OCI-LY1 (cell line): ENCODE measurements around the gene PRXL2B.

Experiments
- H2AFZ ChIP-seq: fragments of 200-600 bp; sonication (generic), shearing (Covaris generic); 2 replicates; pipeline ENCODE4 v1.6.0; 2014; ENCODE audit warnings: antibody characterized with exemption, mild to moderate bottlenecking, low read length
- H3F3A ChIP-seq: fragments of 200-600 bp; sonication (generic), shearing (Covaris generic); 2 replicates; pipeline ENCODE4 v1.6.0; 2014; ENCODE audit warnings: mild to moderate bottlenecking, antibody characterized with exemption, low read length, moderate library complexity; ENCODE audit not compliant: insufficient read depth
- H3K27ac ChIP-seq: fragments of 200-600 bp; sonication (generic); 2 replicates; pipeline ENCODE4 v1.5.1; 2014; ENCODE audit warnings: low read length, mixed run types, mild to moderate bottlenecking, low read depth; ENCODE audit not compliant: poor library complexity, severe bottlenecking
- H3K27me3 ChIP-seq: fragments of 200-600 bp; sonication (generic); 2 replicates; pipeline ENCODE4 v1.6.0; 2014; ENCODE audit warnings: antibody characterized with exemption, mild to moderate bottlenecking, low read length, moderate library complexity; ENCODE audit not compliant: insufficient read depth
- H3K36me3 ChIP-seq: fragments of 200-600 bp; sonication (generic); 2 replicates; pipeline ENCODE4 v1.6.1; 2014; ENCODE audit warnings: mild to moderate bottlenecking, antibody characterized with exemption, low read length, moderate library complexity, mixed read lengths; ENCODE audit not compliant: insufficient read depth
- H3K4me1 ChIP-seq: fragments of 200-600 bp; sonication (generic); 2 replicates; pipeline ENCODE4 v1.5.1; 2014; ENCODE audit warnings: mild to moderate bottlenecking, low read length, moderate library complexity; ENCODE audit not compliant: insufficient read depth, severe bottlenecking
- H3K4me2 ChIP-seq: fragments of 200-600 bp; sonication (generic), shearing (Covaris generic); 2 replicates; pipeline ENCODE4 v1.6.1; 2014; ENCODE audit warnings: low read length
- H3K4me3 ChIP-seq: fragments of 200-600 bp; sonication (generic); 2 replicates; pipeline ENCODE4 v1.5.1; 2014; ENCODE audit warnings: low read length, low read depth, mild to moderate bottlenecking, mixed read lengths; ENCODE audit not compliant: poor library complexity, severe bottlenecking
- H3K79me2 ChIP-seq: fragments of 200-600 bp; shearing (Covaris generic); 2 replicates; pipeline ENCODE4 v1.6.1; 2016; ENCODE audit warnings: mixed run types, low read length, mixed read lengths; ENCODE audit not compliant: insufficient read depth
- H3K9ac ChIP-seq: fragments of 200-600 bp; sonication (generic), shearing (Covaris generic); 2 replicates; pipeline ENCODE4 v1.6.1; 2014; ENCODE audit warnings: mild to moderate bottlenecking, low read length, mixed read lengths
- H3K9me2 ChIP-seq: fragments of 200-600 bp; sonication (generic), shearing (Covaris generic); 2 replicates; pipeline ENCODE4 v1.6.1; 2014; ENCODE audit warnings: low read depth, mild to moderate bottlenecking, low read length, mixed read lengths
- H3K9me3 ChIP-seq: fragments of 200-600 bp; shearing (Covaris generic); 2 replicates; pipeline ENCODE4 v1.6.1; 2014; ENCODE audit warnings: low read length, mixed read lengths
- H4K20me1 ChIP-seq: fragments of 200-600 bp; sonication (generic), shearing (Covaris generic); 2 replicates; pipeline ENCODE4 v1.6.0; 2016; ENCODE audit warnings: mild to moderate bottlenecking, low read length; ENCODE audit not compliant: insufficient read depth
- CTCF ChIP-seq: fragments of 200-600 bp; sonication (generic), shearing (Covaris generic); IDR thresholded peaks from 2 replicates; pipeline ENCODE4 v1.5.1; 2017; ENCODE audit warnings: mild to moderate bottlenecking, antibody characterized with exemption, low read length, moderate library complexity, mixed read lengths
- EZH2 ChIP-seq: fragments of 200-600 bp; sonication (generic), shearing (Covaris generic); IDR thresholded peaks from 2 replicates; pipeline ENCODE4 v1.8.0; 2017; ENCODE audit warnings: borderline replicate concordance, mixed run types, mild to moderate bottlenecking, antibody characterized with exemption, low read length, moderate library complexity, mixed read lengths

The PRXL2B gene

GRCh38 chr1:2609319-2610035, 22.9 kb downstream of the PRXL2B start:
- Histone ChIP-seq H3K4me2 (no peak overlapping the region), H3K9ac (no peak overlapping the region)

GRCh38 chr1:2610036-2610959, 23.7 kb downstream of the PRXL2B start:
- Histone ChIP-seq H3K27ac (no peak overlapping the region), H3K9ac (no peak overlapping the region), H3K4me1 (no peaks in the 10 kb centered on the region), H3K4me3 (no peak overlapping the region), H3K36me3 (no peaks in the 10 kb centered on the region), H4K20me1 (no peaks in the 10 kb centered on the region), H3F3A (no peaks in the 10 kb centered on the region), H3K9me3 (no peaks in the 10 kb centered on the region), H3K4me2 (no peak overlapping the region), H3K9me2 (no peaks in the 10 kb centered on the region), H2AFZ (no peak overlapping the region), H3K79me2 (no peaks in the 10 kb centered on the region), H3K27me3 (peaks cover 9% of the 10 kb centered on the region)
- TF ChIP-seq CTCF (no peak), EZH2 (no peak)

More at GRCh38 chr1:2609319-2610035, 22.9 kb downstream of the PRXL2B start:
- Histone ChIP-seq H3K27ac (no peak overlapping the region), H3K9me3 (no peaks in the 10 kb centered on the region), H3K4me3 (no peak overlapping the region), H3K36me3 (no peaks in the 10 kb centered on the region), H3K9me2 (no peaks in the 10 kb centered on the region), H2AFZ (no peak overlapping the region), H3K4me1 (no peaks in the 10 kb centered on the region), H3K79me2 (no peaks in the 10 kb centered on the region), H3F3A (no peaks in the 10 kb centered on the region), H3K27me3 (peaks cover 9% of the 10 kb centered on the region), H4K20me1 (no peaks in the 10 kb centered on the region)
- TF ChIP-seq EZH2 (no peak), CTCF (no peak)

GRCh38 chr1:2611031-2611501, 24.5 kb downstream of the PRXL2B start:
- H2AFZ ChIP-seq = no peak overlapping the region
- H3K4me1 ChIP-seq = no peaks in the 10 kb centered on the region
- H3K36me3 ChIP-seq = no peaks in the 10 kb centered on the region
- TF ChIP-seq EZH2 = no peak
- H3K79me2 ChIP-seq = no peaks in the 10 kb centered on the region
- H3K9me3 ChIP-seq = no peaks in the 10 kb centered on the region
- no peak overlapping the region for H3K9ac ChIP-seq
- no peak overlapping the region for H3K27ac ChIP-seq
- no peaks in the 10 kb centered on the region for H3F3A ChIP-seq
- no peak overlapping the region for H3K4me3 ChIP-seq
- H3K27me3 ChIP-seq = peaks cover 9% of the 10 kb centered on the region
- no peaks in the 10 kb centered on the region for H4K20me1 ChIP-seq
- no peaks in the 10 kb centered on the region for H3K9me2 ChIP-seq
- no peak overlapping the region for H3K4me2 ChIP-seq
